HG02840 (cell line): ENCODE measurements around the gene VEPH1.

Experiments used
- ATAC-seq: cut with Tn5 transposase; IDR thresholded peaks from one replicate; pipeline ENCODE4 v1.9.1; 2021; ENCODE audit warnings: mild to moderate bottlenecking, moderate library complexity, moderate number of reproducible peaks; ENCODE audit not compliant: unreplicated experiment, low FRiP score

VEPH1 gene

DNA sequence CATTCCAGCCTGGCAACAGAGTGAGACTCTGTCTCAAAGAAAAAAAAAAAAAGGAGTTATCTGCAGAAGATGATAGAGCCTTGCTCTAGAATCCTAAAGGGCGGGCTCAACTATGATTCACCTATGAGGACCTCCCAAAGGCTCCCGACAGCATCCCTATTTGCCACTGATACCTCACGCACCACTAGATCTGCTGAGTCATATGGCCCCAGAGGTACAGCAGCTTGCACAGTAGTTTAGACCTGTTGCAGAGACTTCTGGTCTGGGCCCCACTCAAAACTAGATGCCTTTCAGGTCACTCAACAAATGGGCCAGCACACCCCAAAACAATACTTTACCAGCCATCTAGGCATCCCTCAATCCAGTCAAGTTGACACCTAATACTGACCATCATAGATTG is 104.6 kb downstream of the VEPH1 start:
- no peak for ATAC-seq

DNA sequence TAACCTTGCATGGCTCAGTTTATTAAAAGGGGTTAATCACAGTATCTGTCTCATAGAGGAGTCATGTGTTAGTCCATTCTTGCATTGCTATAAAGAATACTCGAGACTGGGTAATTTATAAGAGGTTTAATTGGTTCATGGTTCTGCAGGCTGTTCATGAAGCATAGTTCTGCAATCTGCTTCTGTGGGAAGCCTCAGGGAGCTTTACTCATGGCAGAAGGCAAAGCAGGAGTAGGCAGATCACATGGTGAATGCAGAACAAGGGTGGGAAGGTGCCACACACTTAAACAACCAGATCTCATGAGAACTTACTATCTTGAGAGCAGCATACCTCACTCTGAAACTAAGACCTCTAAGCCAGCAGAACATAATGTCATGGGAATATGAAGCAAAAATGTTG is 108.8 kb downstream of the VEPH1 start:
- ATAC-seq: no peak

DNA sequence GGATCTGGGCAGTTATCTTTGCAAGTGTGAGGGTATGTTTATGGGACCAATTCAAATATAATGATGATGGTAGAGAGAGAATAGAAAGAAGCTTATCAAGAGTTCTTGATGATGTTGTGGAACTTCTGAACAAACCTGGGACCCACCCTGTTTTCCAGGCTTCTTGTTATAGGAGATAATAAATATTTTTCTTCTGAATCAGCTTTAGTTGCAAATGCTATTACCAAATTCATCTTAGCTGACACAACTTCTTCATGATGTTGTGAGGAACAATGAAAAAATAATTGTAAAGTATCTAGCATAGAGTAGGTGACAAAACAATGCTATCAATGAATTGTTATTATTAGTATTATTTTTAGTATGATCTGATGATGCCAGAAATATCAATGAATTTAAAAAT is 110.1 kb downstream of the VEPH1 start:
- no peak for ATAC-seq

DNA sequence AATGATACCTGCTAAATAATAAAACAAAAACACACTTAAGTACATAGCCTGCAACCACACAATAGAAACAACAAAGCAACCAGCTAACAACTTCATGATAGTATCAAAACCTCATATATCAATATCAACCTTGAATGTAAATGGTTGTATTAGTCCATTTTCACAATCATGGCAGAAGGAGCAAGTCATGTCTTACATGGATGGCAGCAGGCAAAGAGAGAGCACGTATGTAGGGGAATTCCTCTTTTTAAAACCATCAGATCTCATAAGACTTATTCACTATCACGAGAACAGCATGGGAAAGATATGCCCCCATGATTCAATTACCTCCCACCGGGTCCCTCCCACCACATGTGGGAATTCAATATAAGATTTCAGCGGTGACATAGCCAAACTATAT is 111.1 kb downstream of the VEPH1 start:
- no peak for ATAC-seq

DNA sequence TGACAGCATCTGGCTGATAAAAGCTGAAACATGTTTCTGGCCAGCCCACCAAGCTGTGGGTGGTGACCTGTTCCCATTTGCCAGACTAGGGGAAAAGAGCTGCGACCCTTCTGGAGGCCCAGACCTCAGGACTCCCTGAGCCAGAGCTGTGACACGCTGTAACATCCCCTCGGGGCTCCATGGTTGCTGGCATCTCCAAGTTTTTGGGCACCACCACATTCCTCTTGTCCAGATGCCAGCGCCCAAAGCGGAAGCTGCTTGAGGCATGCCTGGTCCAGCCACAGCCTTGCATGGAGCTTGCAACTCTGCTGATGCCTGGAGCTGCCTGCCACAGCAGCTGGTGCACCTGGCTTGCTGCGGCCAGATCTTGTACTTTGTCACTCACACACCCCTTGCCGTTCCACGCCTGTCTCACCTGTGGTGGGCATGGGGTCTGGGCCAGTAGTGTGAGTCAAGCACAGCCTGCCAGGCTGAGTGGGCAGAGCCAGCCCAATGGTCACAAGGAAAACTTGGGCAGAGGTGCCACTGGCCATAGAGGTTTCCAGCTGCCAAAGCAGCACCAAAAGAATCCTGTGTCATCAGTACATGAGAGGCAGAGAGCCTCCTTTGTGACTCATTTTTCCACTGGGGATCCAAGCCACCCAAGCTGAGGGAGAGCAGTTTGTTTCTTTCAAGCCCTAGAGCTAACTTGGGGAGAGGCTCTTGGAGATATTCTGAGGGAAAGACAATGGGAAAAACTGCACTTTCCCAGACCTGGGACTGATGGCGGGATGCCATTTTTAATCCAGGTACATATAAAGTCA is 112.3 kb downstream of the VEPH1 start:
- no peak for ATAC-seq

DNA sequence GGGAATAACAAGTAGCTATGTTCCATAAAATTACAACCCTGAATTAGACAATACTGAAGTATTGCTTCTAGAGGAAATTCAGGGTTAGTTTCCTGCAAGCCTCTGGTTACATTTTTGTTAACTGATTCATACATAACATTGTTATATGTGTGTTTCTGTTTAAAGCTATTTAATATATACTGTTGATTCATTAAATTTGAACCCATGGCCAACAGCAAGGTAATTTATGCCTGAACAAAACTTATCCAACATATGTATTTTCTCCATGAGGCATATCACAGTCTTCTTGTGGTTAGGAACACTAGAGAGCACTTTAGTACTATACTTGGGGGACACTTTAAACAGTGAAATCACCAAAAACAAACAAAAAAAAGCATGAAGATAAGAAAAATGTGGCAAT is 114.2 kb downstream of the VEPH1 start:
- ATAC-seq: no peak

DNA sequence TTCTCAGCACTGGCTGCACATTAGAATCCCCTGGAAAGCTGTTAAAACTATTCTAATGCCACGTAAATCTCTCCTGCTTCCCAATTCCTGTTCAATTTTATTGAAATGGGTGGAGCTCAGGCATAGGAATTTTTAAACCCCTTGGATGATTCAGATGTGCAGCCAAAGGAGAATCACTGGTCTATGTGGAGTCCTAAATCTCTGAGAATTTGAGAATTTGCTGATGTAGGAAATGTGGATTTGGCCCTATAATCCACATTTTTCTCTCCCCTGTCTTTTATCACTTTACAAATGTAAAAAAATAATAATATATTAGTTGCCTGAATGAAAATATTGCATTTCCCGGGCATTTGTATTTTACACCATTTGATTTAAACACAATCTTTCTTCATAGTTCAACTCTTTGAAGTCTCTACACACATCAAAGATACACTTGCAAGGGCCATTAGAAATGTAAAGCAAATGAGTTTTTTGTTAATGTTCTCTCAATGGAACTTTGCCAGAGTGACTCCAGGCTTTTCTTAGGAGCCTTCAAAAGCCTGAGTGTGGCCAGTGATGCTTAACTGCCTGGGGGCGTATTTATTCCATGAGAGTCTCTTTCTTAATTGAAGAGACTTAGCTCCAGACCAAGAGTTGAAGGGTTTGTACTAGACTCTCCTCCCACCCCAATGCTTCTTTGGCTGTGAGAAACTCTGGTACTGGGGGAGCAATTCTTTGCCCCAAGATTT is 115.3 kb downstream of the VEPH1 start:
- ATAC-seq: no peak

DNA sequence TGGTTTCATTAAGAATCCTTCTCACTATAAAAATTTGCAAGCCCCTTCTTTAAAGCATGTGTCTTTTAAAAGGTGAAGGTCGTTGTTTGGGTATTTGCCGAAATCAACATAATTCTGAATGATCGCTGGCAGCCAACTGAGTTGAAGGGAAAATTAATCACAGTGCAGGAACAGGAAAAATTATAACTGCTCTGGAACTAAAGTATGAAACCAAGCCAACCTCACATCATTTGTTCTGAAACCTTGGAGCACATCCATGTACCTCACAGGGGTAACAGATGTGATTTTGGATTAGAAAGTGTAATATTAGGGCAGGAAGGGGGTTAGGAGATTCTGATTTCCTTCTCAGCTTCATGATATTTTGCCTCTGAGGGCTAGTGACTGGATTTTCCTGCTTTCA is 118.7 kb downstream of the VEPH1 start:
- no peak for ATAC-seq

DNA sequence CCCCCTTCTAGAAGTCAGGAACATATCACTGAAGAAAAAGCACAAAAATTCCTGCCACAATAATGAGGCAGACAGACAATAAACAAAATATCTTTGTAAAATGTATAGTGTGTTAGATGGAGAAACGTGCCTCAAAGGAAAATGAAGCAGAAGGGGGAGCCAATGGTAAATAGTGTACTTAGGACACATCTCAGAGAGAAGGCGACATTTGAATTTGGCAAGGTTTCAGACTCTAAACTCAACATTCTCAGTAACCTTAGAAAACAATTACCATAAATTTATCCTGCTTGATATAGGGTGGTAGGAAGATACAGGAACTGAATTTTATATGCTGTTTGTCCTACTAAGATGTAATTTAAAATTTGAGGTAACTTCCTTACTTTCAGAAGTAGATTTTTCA is 119.2 kb downstream of the VEPH1 start:
- ATAC-seq: no peak

DNA sequence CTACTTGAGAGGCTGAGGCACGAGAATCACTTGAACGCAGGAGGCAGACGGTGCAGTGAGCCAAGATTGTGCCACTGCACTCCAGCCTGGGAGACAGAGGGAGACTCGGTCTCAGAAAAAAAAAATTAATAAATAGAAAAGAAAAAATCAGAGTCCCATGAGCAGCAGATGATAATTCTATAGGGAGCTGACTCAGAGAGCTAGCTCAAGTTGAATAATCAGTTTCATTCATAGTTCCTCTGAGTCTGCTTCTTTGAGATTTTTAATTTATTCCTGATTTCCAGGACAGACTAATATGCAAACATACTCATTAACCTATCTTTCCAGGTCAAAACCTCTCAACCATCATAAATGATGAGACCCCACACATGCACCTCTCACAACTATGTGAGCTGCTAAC is 121.6 kb downstream of the VEPH1 start:
- no peak for ATAC-seq

DNA sequence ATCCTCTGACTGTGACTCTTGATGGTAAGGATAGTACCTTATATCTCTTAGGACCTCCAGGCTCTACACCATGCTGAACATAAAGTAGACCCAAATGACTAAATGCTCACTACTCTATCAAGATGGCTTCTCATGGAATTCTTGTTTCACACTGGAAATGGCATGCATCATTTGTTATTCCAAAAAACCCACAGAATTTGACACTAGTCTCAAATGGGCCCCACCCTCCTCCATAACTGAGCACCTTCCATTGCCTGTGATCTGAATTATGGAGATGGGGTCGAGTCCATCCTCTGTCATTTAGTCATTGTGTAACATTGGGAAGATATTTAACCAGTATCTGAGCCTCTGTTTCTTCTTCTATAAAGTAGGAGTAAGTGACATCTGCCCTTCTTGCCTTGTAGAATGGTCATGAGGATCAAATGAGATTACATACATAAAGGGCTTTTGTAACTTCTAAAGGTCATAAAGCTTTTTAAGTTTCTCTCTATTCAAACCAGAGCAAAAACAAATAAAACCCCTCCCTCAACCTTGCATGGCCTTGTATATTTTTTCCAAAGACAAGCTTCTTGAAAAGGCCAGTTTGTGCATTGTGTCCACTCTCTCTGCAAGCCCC is 123.6 kb downstream of the VEPH1 start:
- ATAC-seq: no peak

DNA sequence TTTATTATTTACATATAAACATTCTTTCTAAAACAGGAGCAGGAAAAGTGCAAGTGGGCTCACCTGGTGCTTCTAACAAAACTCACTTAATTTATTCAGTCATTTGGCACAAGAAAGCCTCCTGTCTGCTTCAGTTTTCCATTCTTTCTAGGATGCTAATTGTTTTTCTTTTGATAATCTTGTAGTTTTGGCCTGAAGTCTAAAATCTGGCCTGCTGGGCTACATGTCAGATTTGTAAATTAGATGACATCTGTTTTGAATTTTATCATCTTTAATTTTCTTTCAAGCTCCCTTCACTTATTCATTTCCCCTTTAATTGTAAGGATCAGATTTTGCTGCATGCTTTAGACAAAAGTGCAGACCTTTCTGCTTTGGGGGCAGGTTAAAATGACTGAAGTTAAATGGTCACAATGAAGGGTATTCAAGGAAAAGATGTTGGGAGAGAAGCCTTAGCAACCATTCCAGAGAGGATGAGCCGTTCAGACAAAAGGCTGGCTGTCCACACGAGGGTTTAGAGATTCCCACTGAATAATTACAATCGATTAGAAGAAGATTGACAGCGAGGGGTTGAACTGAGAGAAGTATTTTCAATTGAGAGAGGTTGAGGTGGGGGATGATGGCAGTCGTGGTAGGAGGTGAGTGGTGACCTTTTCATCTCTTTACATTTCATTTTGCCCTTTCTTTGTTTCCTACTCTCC is 126.5 kb downstream of the VEPH1 start:
- no peak for ATAC-seq

DNA sequence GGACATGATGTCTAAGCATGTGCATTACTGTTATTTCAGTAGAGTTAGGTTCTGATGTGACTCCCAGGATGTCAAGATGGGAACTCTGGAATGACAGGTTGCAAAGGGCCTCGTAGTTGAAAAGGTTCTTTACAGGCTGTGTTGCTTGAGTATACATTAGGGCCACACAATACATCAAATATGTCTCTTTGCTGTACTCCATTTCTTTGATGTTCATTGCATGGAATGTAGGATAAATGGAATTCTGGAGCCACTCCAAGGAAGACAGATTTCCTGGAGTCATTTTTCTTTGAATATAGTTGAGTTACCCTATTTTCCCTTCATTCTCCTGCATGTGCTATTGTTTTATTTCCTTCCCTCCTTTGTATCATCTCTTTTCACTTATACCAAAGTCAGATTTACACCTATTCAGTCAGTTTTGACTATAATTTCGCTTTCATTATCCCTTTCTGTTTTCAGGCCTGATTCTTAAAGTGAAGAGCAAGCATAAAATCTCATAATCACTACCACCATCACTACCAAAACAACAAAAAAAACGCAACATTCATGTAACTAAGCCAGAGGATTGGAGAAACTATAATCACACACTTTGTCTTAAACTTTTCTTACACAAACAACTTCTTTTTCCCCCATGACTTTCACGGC is 127.8 kb downstream of the VEPH1 start:
- no peak for ATAC-seq

DNA sequence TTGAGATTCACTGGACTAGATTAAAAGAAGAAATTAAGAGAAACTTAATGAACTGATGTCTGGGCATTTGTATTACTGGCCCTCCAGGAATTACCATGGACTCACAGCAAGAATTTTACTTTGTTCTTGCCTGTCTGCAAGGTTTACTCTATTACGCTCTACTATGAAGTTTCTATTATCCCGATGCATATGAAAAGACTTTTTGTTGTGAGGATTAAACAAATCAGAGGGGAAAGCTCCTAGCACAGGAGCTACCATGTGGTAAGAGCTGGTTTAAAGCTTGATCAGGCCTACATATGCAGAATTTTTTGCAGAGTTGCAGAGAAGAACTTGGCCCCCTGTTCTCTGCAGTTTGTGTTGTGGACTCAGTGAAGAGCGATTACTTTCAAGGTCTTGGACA is 128.3 kb downstream of the VEPH1 start:
- ATAC-seq: no peak

DNA sequence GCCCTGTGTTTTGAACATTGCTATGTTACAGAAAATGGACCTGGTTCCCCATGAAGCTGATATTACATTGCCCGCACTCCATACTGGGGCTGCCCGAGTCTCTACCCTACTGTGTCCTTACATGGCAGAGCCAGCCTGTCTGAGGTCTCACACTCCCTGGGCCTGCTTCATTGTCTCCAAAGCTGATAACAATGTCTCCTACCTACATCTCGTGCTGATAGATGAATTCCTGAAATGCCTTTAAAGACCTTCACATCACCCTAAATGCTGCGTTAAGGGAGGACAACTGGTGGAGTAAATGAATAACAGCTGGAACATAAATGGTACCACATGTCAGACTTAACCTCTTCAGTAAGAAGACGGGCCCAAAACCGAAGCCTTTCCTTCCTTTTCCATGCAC is 129.4 kb downstream of the VEPH1 start:
- no peak for ATAC-seq

DNA sequence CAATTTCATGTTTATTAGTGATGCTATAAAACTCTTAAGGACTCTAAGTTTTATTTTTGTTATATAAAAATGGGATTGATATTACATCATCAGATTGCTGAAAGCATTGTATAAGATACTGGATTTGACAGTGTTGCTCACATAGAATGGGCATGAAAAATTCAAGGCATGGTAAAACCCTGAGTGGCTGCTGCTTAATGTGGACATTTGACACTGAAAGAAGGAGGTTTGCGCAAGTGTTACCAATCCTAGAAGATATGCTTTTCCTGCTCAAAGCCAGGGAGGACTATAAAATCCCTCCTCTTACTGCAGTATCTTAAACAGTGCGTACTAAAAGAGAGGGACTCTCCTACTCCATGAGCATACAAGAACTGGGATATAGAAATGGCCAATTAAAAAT is 132.3 kb downstream of the VEPH1 start:
- no peak for ATAC-seq

DNA sequence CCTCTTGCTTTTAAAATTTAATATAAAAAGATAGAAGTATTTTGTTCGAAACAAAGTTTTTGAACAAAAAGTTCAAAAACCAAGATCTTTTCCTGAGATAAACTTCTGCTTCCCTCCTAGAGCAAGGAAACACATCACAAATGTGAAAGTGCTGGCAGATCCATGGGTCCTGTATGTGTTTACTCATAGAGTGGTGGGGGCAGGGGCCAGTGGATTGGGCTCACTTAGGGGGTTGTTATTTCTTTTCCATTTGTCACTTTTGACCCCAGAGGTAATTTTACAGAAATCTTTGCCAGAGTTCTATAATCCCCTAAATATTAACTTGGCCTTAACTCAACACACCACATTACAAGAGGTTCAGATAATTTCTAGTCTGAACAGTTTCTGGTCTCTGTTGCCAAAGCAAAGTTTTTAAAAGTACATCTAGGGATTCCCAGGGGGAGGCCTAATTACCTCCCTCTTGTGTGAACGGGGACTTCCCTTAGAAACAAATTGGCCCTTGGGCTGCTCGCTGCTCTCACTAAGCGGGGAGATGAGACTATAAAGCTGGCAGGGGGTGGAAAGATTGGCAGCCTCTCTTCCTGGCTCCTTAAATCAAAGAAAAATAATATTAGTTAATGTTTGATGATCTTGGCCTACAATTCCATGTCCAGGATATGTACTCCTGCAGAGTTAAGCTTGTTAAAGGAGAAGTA is 133.3 kb downstream of the VEPH1 start:
- ATAC-seq: no peak

DNA sequence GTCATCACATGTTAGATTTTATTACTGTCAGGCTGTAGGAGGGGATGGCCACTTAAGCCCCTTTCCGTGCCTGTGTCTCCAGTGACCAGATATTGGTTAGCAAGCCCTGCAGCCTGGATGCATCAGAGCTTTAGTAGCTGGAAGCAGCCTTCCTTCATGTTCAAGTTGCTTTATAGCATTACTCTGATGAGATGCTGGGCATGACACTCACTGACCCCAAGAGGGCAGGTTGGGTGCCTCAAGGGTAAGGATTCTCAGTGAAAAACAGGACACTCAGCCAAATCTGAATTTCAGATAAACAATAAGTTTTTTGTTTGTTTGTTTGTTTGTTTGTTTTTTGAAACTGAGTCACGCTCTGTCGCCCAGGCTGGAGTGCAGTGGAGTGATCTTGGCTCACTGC is 135.0 kb downstream of the VEPH1 start:
- ATAC-seq: no peak

DNA sequence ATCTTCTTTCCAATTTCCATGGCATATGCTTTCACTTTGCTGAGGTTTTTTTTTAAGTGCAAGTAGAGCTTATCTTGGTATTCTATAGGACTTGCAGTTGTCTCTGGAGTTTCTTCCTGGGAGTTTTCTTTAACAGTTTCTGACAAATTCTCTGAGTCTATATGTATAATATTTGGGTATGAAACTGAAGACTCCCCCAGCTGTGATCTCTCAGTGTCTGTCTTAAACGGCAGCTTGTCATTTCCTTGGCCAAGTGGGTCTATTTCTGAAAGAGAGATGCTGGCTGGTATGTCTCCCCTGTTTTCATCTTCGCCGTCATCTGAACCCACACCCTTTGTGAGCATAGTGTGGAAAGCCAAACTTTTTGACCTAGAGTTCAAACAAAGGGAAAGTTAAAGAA is 139.8 kb downstream of the VEPH1 start:
- no peak for ATAC-seq

DNA sequence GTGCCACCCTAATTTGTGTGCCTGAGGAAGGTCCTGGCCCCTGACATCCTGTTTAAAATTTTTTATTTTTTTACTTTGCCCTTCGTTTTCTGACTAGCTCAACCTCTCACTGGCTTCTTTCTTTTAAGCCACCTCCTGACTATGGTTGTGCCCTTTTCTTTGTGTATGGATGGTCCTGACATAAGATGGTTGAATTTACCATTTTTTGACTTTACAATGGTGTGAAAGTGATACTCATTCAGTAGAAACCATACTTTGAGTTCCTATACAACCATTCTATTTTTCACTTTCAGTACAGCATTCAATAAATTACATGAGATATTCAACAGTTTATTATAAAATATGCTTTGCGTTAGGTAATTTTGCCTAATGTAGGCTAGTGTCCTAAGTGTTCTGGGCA is 140.9 kb downstream of the VEPH1 start:
- no peak for ATAC-seq
